Lower leg skin (tissue), 3 donors: ENCODE results near the gene KCNJ6.

ENCODE experiments used
- POLR2A ChIP-seq, 2 donors: fragments of 450-650 bp; IDR thresholded peaks; one replicate each; pipeline ENCODE4 v1.6.1; 2016 to 2017; ENCODE audit warnings: antibody characterized with exemption in 2 of 2, mild to moderate bottlenecking in 1 of 2, moderate library complexity in 1 of 2
- TF ChIP-seq, protein P1 (sequence below), 3 donors: fragments of 450-650 bp; IDR thresholded peaks; one replicate each; pipeline ENCODE4 v1.5.1; 2016; ENCODE audit warnings: antibody characterized with exemption in 3 of 3, mild to moderate bottlenecking in 3 of 3, moderate library complexity in 2 of 3

- TF ChIP-seq, protein P1, sequence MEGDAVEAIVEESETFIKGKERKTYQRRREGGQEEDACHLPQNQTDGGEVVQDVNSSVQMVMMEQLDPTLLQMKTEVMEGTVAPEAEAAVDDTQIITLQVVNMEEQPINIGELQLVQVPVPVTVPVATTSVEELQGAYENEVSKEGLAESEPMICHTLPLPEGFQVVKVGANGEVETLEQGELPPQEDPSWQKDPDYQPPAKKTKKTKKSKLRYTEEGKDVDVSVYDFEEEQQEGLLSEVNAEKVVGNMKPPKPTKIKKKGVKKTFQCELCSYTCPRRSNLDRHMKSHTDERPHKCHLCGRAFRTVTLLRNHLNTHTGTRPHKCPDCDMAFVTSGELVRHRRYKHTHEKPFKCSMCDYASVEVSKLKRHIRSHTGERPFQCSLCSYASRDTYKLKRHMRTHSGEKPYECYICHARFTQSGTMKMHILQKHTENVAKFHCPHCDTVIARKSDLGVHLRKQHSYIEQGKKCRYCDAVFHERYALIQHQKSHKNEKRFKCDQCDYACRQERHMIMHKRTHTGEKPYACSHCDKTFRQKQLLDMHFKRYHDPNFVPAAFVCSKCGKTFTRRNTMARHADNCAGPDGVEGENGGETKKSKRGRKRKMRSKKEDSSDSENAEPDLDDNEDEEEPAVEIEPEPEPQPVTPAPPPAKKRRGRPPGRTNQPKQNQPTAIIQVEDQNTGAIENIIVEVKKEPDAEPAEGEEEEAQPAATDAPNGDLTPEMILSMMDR (IDR thresholded peaks at IDR 0.05), result no peak
- TF ChIP-seq POLR2A (IDR thresholded peaks at IDR 0.05), result no peak
These were observed 288.7 kb downstream of the KCNJ6 start for GRCh38 chr21:37627561-37627960.
